ENCODE results near the gene GPX8. TPM values are rescaled to one million over a fixed set of nuclear protein-coding genes. Genes with fewer than 3 reads are reported as not detected.

GPX8 gene
- total and polyA plus RNA-seq, 9 of the 15 experiments (the other 6 are each of a cell fraction or from before 2014, with no cell fraction given) = 0.62 to 1.8 (median 1.2) TPM

DNA sequence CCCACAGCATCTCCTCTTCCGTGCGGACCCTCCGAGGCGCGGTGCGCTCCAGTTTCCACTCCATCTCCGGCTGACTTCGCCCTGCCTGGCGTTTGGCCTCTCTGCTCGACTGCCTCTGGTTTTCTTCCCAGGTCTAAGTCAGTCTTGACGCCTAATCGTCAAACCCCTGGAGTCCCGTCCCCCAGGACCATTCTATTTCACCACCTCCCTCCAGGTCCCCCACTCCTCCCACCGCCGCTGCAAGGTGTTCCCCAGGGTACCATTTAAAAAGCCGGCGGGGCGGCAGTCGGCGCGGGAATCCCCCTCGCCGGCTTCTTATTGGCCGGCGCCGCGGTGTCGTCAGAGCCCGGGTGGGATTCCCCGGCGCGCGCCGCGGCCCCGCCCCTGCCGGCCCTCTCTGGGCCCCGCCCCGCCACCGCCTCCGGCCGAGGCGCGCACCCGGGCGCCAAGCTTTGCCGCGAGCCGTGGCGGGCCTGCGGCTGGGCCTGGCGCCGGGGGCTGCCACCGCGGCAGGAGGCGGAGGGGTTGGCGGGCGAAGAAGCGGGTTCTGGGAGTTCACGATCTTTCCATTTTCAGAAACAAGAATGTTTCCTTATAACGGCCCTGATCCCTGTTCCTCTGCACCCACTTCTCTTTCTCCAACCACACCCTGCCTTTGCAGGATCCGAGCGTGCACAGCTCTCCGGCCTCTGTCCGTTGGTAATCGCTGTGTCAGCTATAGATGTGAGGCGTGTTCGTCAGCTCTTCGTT lies 13.1 kb downstream of the GPX8 start, which contains the start of gene CDC20B (continued):
- TF ChIP-seq MCM5 (IDR thresholded peaks at IDR 0.05; ENCODE audit: low read depth) = no peak
- peak; percentile 72; the same call in 1 of the 2 replicates for TF ChIP-seq PHF8 (IDR thresholded peaks at IDR 0.05; ENCODE audit: borderline replicate concordance, low read length)
- no peak for TF ChIP-seq MBD2 (IDR thresholded peaks at IDR 0.05; ENCODE audit: borderline replicate concordance, low read depth)
- no peak for TF ChIP-seq ZNF165 (CRISPR knock-in tag; IDR thresholded peaks at IDR 0.05; ENCODE audit: borderline replicate concordance)
- no peak for TF ChIP-seq NCOA4 (IDR thresholded peaks at IDR 0.05; ENCODE audit: partially characterized antibody)
- TF ChIP-seq THRAP3 (IDR thresholded peaks at IDR 0.05; ENCODE audit: borderline replicate concordance) = no peak
- no peak for TF ChIP-seq ZKSCAN1 (IDR thresholded peaks at IDR 0.05; ENCODE audit: low read depth, low read length)
- TF ChIP-seq, protein P1, sequence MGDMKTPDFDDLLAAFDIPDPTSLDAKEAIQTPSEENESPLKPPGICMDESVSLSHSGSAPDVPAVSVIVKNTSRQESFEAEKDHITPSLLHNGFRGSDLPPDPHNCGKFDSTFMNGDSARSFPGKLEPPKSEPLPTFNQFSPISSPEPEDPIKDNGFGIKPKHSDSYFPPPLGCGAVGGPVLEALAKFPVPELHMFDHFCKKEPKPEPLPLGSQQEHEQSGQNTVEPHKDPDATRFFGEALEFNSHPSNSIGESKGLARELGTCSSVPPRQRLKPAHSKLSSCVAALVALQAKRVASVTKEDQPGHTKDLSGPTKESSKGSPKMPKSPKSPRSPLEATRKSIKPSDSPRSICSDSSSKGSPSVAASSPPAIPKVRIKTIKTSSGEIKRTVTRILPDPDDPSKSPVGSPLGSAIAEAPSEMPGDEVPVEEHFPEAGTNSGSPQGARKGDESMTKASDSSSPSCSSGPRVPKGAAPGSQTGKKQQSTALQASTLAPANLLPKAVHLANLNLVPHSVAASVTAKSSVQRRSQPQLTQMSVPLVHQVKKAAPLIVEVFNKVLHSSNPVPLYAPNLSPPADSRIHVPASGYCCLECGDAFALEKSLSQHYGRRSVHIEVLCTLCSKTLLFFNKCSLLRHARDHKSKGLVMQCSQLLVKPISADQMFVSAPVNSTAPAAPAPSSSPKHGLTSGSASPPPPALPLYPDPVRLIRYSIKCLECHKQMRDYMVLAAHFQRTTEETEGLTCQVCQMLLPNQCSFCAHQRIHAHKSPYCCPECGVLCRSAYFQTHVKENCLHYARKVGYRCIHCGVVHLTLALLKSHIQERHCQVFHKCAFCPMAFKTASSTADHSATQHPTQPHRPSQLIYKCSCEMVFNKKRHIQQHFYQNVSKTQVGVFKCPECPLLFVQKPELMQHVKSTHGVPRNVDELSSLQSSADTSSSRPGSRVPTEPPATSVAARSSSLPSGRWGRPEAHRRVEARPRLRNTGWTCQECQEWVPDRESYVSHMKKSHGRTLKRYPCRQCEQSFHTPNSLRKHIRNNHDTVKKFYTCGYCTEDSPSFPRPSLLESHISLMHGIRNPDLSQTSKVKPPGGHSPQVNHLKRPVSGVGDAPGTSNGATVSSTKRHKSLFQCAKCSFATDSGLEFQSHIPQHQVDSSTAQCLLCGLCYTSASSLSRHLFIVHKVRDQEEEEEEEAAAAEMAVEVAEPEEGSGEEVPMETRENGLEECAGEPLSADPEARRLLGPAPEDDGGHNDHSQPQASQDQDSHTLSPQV (IDR thresholded peaks at IDR 0.05) = no peak
- no peak for TF ChIP-seq DNMT1 (IDR thresholded peaks at IDR 0.05)
- no peak for TF ChIP-seq POLR2B (IDR thresholded peaks at IDR 0.05; ENCODE audit: low read depth, partially characterized antibody)
- TF ChIP-seq MECOM (CRISPR knock-in tag; IDR thresholded peaks at IDR 0.05) = no peak
- no peak for TF ChIP-seq STAT5B (CRISPR knock-in tag; IDR thresholded peaks at IDR 0.05)
- no peak for TF ChIP-seq ZNF253 (CRISPR knock-in tag; conservative IDR thresholded peaks at IDR 0.05)
- TF ChIP-seq, protein P2, sequence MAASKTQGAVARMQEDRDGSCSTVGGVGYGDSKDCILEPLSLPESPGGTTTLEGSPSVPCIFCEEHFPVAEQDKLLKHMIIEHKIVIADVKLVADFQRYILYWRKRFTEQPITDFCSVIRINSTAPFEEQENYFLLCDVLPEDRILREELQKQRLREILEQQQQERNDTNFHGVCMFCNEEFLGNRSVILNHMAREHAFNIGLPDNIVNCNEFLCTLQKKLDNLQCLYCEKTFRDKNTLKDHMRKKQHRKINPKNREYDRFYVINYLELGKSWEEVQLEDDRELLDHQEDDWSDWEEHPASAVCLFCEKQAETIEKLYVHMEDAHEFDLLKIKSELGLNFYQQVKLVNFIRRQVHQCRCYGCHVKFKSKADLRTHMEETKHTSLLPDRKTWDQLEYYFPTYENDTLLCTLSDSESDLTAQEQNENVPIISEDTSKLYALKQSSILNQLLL (CRISPR knock-in tag; IDR thresholded peaks at IDR 0.05; ENCODE audit: borderline replicate concordance) = no peak
- TF ChIP-seq SAP30 (IDR thresholded peaks at IDR 0.05; ENCODE audit: borderline replicate concordance, insufficient read depth, low read depth, low read length, poor library complexity, severe bottlenecking) = peak; percentile 58
- TF ChIP-seq ATF1 (CRISPR knock-in tag; IDR thresholded peaks at IDR 0.05) = no peak
- peak; percentile 58; the same call in 1 of the 2 replicates for TF ChIP-seq ATF1 (tag; IDR thresholded peaks at IDR 0.05)
- peak; percentile 67 for TF ChIP-seq ZFX (CRISPR knock-in tag; IDR thresholded peaks at IDR 0.05)
- no peak for TF ChIP-seq TBL1XR1 (IDR thresholded peaks at IDR 0.05; ENCODE audit: low read length in 2 of 2)
- no peak for TF ChIP-seq KDM1A (IDR thresholded peaks at IDR 0.05)
- TF ChIP-seq ZNF124 (CRISPR knock-in tag; IDR thresholded peaks at IDR 0.05) = no peak
- TF ChIP-seq PTTG1 (tag; IDR thresholded peaks at IDR 0.05; ENCODE audit: low read depth) = no peak
- TF ChIP-seq FOXA1 (IDR thresholded peaks at IDR 0.05; ENCODE audit: borderline replicate concordance) = no peak
- TF ChIP-seq, protein P3, sequence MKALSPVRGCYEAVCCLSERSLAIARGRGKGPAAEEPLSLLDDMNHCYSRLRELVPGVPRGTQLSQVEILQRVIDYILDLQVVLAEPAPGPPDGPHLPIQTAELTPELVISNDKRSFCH (CRISPR knock-in tag; IDR thresholded peaks at IDR 0.05) = no peak
- TF ChIP-seq, protein P3 (tag; IDR thresholded peaks at IDR 0.05) = no peak
